SK-N-SH (cell line): Measurements from ENCODE around the gene TTC39C. TPM values are rescaled to one million over a fixed set of nuclear protein-coding genes. Genes with fewer than 3 reads are reported as not detected.

Experiments
- CTCF ChIA-PET: fragments of 300-600, 350-600 bp; formaldehyde crosslinking; extraction: SDS; loops from one replicate; lab custom pipeline; 2021; lab: Yijun Ruan, JAX
- POLR2A ChIA-PET: fragments of 350-600 bp; sonication (Branson Sonifier 250); formaldehyde crosslinking; extraction: SDS; loops from one replicate; lab custom pipeline; 2020; ENCODE audit warnings: antibody characterized with exemption, inconsistent platforms; lab: Yijun Ruan, JAX
- DNase-seq: peaks from one replicate; pipeline ENCODE4 v3.0.0; 2012
- H2AFZ ChIP-seq: fragments of 200-600 bp; sonication (generic); 2 replicates; pipeline ENCODE4 v1.8.1; 2016; ENCODE audit warnings: antibody characterized with exemption, mild to moderate bottlenecking, low read depth
- H3F3A ChIP-seq: fragments of 200-600 bp; sonication (generic); replicated peaks from 2 replicates; pipeline ENCODE3; 2016; ENCODE audit warnings: antibody characterized with exemption, mild to moderate bottlenecking; ENCODE audit not compliant: insufficient read depth
- H3K27ac ChIP-seq, 2 experiments: fragments of 200-500 bp in 1 of 2; fragments of 200-600 bp in 1 of 2; sonication (Bioruptor generic) in 1 of 2; sonication (generic), shearing (Covaris generic) in 1 of 2; 2 replicates each; pipeline versions ENCODE4 v1.5.1 to v1.6.1; 2014 to 2016; ENCODE audit warnings: low read depth in 2 of 2, inconsistent platforms in 1 of 2, low read length in 1 of 2, mild to moderate bottlenecking in 1 of 2, mixed read lengths in 1 of 2
- H3K27me3 ChIP-seq: fragments of 200-600 bp; sonication (generic), shearing (Covaris generic); 2 replicates; pipeline ENCODE4 v1.6.1; 2016; ENCODE audit warnings: mixed run types; ENCODE audit not compliant: insufficient read depth
- H3K36me3 ChIP-seq, 2 experiments: fragments of 200-500 bp in 1 of 2; fragments of 200-600 bp in 1 of 2; sonication (Bioruptor generic) in 1 of 2; sonication (generic) in 1 of 2; replicated peaks in 1 of 2; 2 replicates each; pipeline versions ENCODE3 to v1.5.1; 2014 to 2016; ENCODE audit warnings: low read length in 1 of 2, mild to moderate bottlenecking in 1 of 2; ENCODE audit not compliant: insufficient read depth in 2 of 2, control insufficient read depth in 1 of 2
- H3K4me1 ChIP-seq, 2 experiments: fragments of 200-500 bp in 1 of 2; fragments of 200-600 bp in 1 of 2; sonication (Bioruptor generic) in 1 of 2; sonication (generic), shearing (Covaris generic) in 1 of 2; 2 replicates each; pipeline versions ENCODE4 v1.5.1 to v1.6.1; 2014 to 2016; ENCODE audit warnings: low read depth in 1 of 2, low read length in 1 of 2, mixed run types in 1 of 2; ENCODE audit not compliant: insufficient read depth in 2 of 2, control insufficient read depth in 1 of 2
- H3K4me2 ChIP-seq: fragments of 200-600 bp; sonication (generic), shearing (Covaris generic); 2 replicates; pipeline ENCODE4 v1.6.1; 2017; ENCODE audit warnings: mixed run types
- H3K4me3 ChIP-seq, 2 experiments: fragments of 200-500 bp in 1 of 2; fragments of 200-600 bp in 1 of 2; sonication (Bioruptor generic) in 1 of 2; sonication (generic), shearing (Covaris generic) in 1 of 2; 2 replicates each; pipeline versions ENCODE4 v1.5.1 to v1.8.1; 2014 to 2016; ENCODE audit warnings: low read depth in 2 of 2, inconsistent platforms in 1 of 2, low read length in 1 of 2, mild to moderate bottlenecking in 1 of 2, mixed read lengths in 1 of 2, moderate library complexity in 1 of 2
- H3K79me2 ChIP-seq: fragments of 200-600 bp; sonication (generic); 2 replicates; pipeline ENCODE4 v1.8.1; 2017; ENCODE audit warnings: mild to moderate bottlenecking; ENCODE audit not compliant: insufficient read depth
- H3K9ac ChIP-seq: fragments of 200-600 bp; sonication (generic); 2 replicates; pipeline ENCODE4 v1.6.1; 2017; ENCODE audit warnings: mixed run types
- H3K9me2 ChIP-seq: fragments of 200-600 bp; sonication (generic); 2 replicates; pipeline ENCODE4 v1.6.1; 2017; ENCODE audit warnings: mixed run types
- H3K9me3 ChIP-seq: fragments of 200-600 bp; sonication (generic); 2 replicates; pipeline ENCODE4 v1.6.1; 2017; ENCODE audit warnings: mixed run types, mild to moderate bottlenecking, moderate library complexity
- H4K20me1 ChIP-seq: fragments of 200-600 bp; sonication (generic); 2 replicates; pipeline ENCODE4 v1.6.1; 2017; ENCODE audit warnings: mild to moderate bottlenecking, mixed run types; ENCODE audit not compliant: insufficient read depth
- EP300 ChIP-seq, 2 experiments: IDR thresholded peaks; 2 replicates each; pipeline versions ENCODE4 v1.4.0 to v1.6.1; 2012; ENCODE audit warnings: borderline replicate concordance in 1 of 2, low read depth in 1 of 2, low read length in 1 of 2
- EZH2phosphoT487 ChIP-seq: fragments of 200-600 bp; sonication (generic); IDR thresholded peaks from 2 replicates; pipeline ENCODE4 v1.6.1; 2017; ENCODE audit warnings: low read depth, mixed run types, mild to moderate bottlenecking, antibody characterized with exemption, moderate library complexity, borderline replicate concordance
- FOSL2 ChIP-seq: IDR thresholded peaks from 2 replicates; pipeline ENCODE4 v1.4.0; 2012; ENCODE audit warnings: low read depth, mild to moderate bottlenecking, moderate library complexity, borderline replicate concordance
- FOXJ3 ChIP-seq: sonication (generic); formaldehyde crosslinking; IDR thresholded peaks from 2 replicates; pipeline ENCODE4 v1.5.1; 2020; ENCODE audit warnings: mild to moderate bottlenecking, missing genetic modification reagents
- FOXM1 ChIP-seq: IDR thresholded peaks from 2 replicates; pipeline ENCODE4 v1.4.0; 2012; ENCODE audit warnings: low read depth, mild to moderate bottlenecking
- GABPA ChIP-seq: IDR thresholded peaks from 2 replicates; pipeline ENCODE4 v1.4.0; 2012; ENCODE audit warnings: low read depth, mild to moderate bottlenecking
- GATA2 ChIP-seq: sonication (generic); formaldehyde crosslinking; IDR thresholded peaks from 2 replicates; pipeline ENCODE4 v1.5.0; 2020; ENCODE audit warnings: mild to moderate bottlenecking, missing genetic modification reagents
- IRF3 ChIP-seq: fragments of 150-350 bp; IDR thresholded peaks from 2 replicates; pipeline ENCODE4 v1.6.1; 2016; ENCODE audit warnings: mild to moderate bottlenecking, low read depth, low read length
- MXI1 ChIP-seq: IDR thresholded peaks from 2 replicates; pipeline ENCODE4 v1.6.1; 2012; ENCODE audit warnings: mild to moderate bottlenecking, low read depth, low read length, improper control_type of control experiment
- NFIC ChIP-seq: IDR thresholded peaks from 2 replicates; pipeline ENCODE4 v1.4.0; 2012; ENCODE audit warnings: borderline replicate concordance
- NRF1 ChIP-seq: IDR thresholded peaks from 2 replicates; pipeline ENCODE4 v1.6.1; 2012; ENCODE audit warnings: low read depth, mild to moderate bottlenecking, low read length
- POLR2AphosphoS5 ChIP-seq: IDR thresholded peaks from 2 replicates; pipeline ENCODE4 v1.6.1; 2012; ENCODE audit warnings: low read depth, low read length
- RFX5 ChIP-seq: IDR thresholded peaks from 2 replicates; pipeline ENCODE4 v1.6.1; 2012; ENCODE audit warnings: mild to moderate bottlenecking, improper control_type of control experiment, low read length
- RXRA ChIP-seq: IDR thresholded peaks from 2 replicates; pipeline ENCODE4 v1.4.0; 2012; ENCODE audit warnings: low read depth, mild to moderate bottlenecking, borderline replicate concordance
- SIN3A ChIP-seq: IDR thresholded peaks from 2 replicates; pipeline ENCODE4 v1.6.1; 2012; ENCODE audit warnings: low read depth, mild to moderate bottlenecking, low read length, moderate library complexity, borderline replicate concordance
- SMC3 ChIP-seq: IDR thresholded peaks from 2 replicates; pipeline ENCODE4 v1.6.1; 2012; ENCODE audit warnings: low read depth, low read length, improper control_type of control experiment
- TAF1 ChIP-seq: IDR thresholded peaks from 2 replicates; pipeline ENCODE4 v1.6.1; 2012; ENCODE audit warnings: low read depth, mild to moderate bottlenecking, low read length, moderate library complexity, borderline replicate concordance
- USF2 ChIP-seq: fragments of 150-350 bp; IDR thresholded peaks from 2 replicates; pipeline ENCODE4 v1.6.1; 2017; ENCODE audit warnings: antibody characterized with exemption, low read length, low read depth, borderline replicate concordance
- YY1 ChIP-seq: IDR thresholded peaks from 2 replicates; pipeline ENCODE4 v1.4.0; 2012; ENCODE audit warnings: low read depth, mild to moderate bottlenecking
- WGBS: methylation state at CpG from one replicate; pipeline ENCODE4 v1.1.6; 2017; ENCODE audit warnings: low lambda C conversion rate; 5-methylcytosine and 5-hydroxymethylcytosine counted together
- polyA plus RNA-seq, 3 experiments: library from polyadenylated mRNA; depleted of rRNA; stranded (reverse); fragments of >200 nt; gene quantifications; 2 replicates each; pipeline ENCODE4 v1.2.3, GENCODE V29; 2012
- TF ChIP-seq, protein P1 (sequence below): fragments of 200-600 bp; sonication (generic); IDR thresholded peaks from 2 replicates; pipeline ENCODE4 v1.6.1; 2017; ENCODE audit warnings: antibody characterized with exemption, mild to moderate bottlenecking, moderate library complexity
- TF ChIP-seq, protein P2 (sequence below): IDR thresholded peaks from 2 replicates; pipeline ENCODE4 v1.4.0; 2012; ENCODE audit warnings: low read depth

Gene TTC39C
- polyA plus RNA-seq, 1 of the 3 experiments (the other 2 are of a cell fraction) = 8.6 TPM

- CTCF ChIA-PET = no interaction called here
- TF ChIP-seq TAF1 = no peak
- no peak for TF ChIP-seq GATA2
- no peak for TF ChIP-seq NRF1
- no peak for TF ChIP-seq RXRA
- no peak for TF ChIP-seq RFX5
- TF ChIP-seq EP300 (IDR thresholded peaks at IDR 0.05; ENCODE audit: borderline replicate concordance in 1 of 2, low read depth in 1 of 2, low read length in 1 of 2) = no peak
- no peak for TF ChIP-seq IRF3
- TF ChIP-seq FOXM1 = no peak
- no peak for TF ChIP-seq SIN3A
- TF ChIP-seq, protein P1, sequence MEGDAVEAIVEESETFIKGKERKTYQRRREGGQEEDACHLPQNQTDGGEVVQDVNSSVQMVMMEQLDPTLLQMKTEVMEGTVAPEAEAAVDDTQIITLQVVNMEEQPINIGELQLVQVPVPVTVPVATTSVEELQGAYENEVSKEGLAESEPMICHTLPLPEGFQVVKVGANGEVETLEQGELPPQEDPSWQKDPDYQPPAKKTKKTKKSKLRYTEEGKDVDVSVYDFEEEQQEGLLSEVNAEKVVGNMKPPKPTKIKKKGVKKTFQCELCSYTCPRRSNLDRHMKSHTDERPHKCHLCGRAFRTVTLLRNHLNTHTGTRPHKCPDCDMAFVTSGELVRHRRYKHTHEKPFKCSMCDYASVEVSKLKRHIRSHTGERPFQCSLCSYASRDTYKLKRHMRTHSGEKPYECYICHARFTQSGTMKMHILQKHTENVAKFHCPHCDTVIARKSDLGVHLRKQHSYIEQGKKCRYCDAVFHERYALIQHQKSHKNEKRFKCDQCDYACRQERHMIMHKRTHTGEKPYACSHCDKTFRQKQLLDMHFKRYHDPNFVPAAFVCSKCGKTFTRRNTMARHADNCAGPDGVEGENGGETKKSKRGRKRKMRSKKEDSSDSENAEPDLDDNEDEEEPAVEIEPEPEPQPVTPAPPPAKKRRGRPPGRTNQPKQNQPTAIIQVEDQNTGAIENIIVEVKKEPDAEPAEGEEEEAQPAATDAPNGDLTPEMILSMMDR = no peak
- TF ChIP-seq NFIC = no peak
- TF ChIP-seq, all 33 proteins: peak for 0
- 69% methylated on average over 4 of the region's 4 CpGs for WGBS
- Histone ChIP-seq H3K79me2 (peaks cover 31% of the 10 kb centered on the region; the same call in 1 of the 2 replicates), H3K9me3 (no peaks in the 10 kb centered on the region), H3K27ac (peak overlapping the region in 1 of 2 experiments; percentile 27; a peak in 2 of 4 replicates), H4K20me1 (peaks cover 3% of the 10 kb centered on the region; the same call in 1 of the 2 replicates), H3K9me2 (no peaks in the 10 kb centered on the region), H3F3A (peaks cover 21% of the 10 kb centered on the region), H3K4me2 (0 out of 2 replicates have a peak overlapping the region, but pooled peaks have one; percentile 1), H3K27me3 (no peaks in the 10 kb centered on the region), H3K4me1 (peaks cover 8 to 37% of the 10 kb centered on the region in 2 experiments), H3K4me3 (no peak overlapping the region), H3K36me3 (peaks cover 0 to 2% of the 10 kb centered on the region in 2 experiments), H2AFZ (no peak overlapping the region), H3K9ac (no peak overlapping the region)
- POLR2A ChIA-PET = no interaction called here
- DNase-seq = no peak
Measured at GRCh38 chr18:24053211-24053610, 38.7 kb downstream of the TTC39C start.

DNA sequence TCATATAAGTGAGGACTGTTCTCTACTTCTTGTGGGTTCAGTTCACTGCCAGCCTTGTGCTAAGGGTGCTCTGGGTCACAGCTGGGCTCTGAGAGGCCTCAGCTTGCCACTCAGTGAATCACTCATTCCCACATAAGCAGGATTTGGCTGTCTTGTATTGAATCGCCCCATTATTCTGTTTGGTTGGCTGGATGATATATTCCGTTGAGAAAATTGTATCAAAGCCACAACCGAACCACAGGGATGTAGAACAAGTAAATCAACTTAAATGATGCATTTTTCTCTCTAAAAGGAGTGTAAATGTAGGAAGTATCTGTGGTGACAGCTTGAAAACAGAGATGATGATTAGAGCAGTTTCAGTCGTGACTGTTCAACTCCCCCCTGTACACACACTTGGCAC is 39.6 kb downstream of the TTC39C start:
- H3K27me3 ChIP-seq = no peaks in the 10 kb centered on the region
- peaks cover 8 to 37% of the 10 kb centered on the region in 2 experiments for H3K4me1 ChIP-seq
- H3K4me3 ChIP-seq = no peak overlapping the region
- peaks cover 30% of the 10 kb centered on the region; the same call in 1 of the 2 replicates for H3K79me2 ChIP-seq
- H3K4me2 ChIP-seq = peak overlapping the region; percentile 7; the same call in 1 of the 2 replicates
- H3K9ac ChIP-seq = no peak overlapping the region
- H3F3A ChIP-seq = peaks cover 21% of the 10 kb centered on the region
- no peaks in the 10 kb centered on the region for H3K9me2 ChIP-seq
- ChIA-PET CTCF (no interaction called here), POLR2A (no interaction called here)
- H2AFZ ChIP-seq = no peak overlapping the region
- H3K9me3 ChIP-seq = no peaks in the 10 kb centered on the region
- no peak for DNase-seq
- peak overlapping the region in 1 of 2 experiments; percentile 27; a peak in 1 of 4 replicates for H3K27ac ChIP-seq
- H4K20me1 ChIP-seq = peaks cover 3% of the 10 kb centered on the region; the same call in 1 of the 2 replicates
- H3K36me3 ChIP-seq = no peaks in the 10 kb centered on the region
- WGBS = 68% methylated on average over 4 of the region's 4 CpGs
- TF ChIP-seq EP300 (IDR thresholded peaks at IDR 0.05; ENCODE audit: borderline replicate concordance in 1 of 2, low read depth in 1 of 2, low read length in 1 of 2) (peak in 1 of 2 experiments; percentile 38; a peak in 1 of 4 replicates), FOXM1 (no peak), SMC3 (no peak), FOXJ3 (CRISPR knock-in tag) (no peak), EZH2phosphoT487 (no peak), YY1 (no peak), RFX5 (no peak), SIN3A (no peak), USF2 (no peak), GABPA (no peak), RXRA (no peak), MXI1 (no peak), NRF1 (no peak), FOSL2 (0 out of 2 replicates have a peak, but pooled peaks have one; percentile 24), NFIC (no peak), GATA2 (no peak), POLR2AphosphoS5 (no peak)
- TF ChIP-seq, protein P2, sequence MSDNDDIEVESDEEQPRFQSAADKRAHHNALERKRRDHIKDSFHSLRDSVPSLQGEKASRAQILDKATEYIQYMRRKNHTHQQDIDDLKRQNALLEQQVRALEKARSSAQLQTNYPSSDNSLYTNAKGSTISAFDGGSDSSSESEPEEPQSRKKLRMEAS = no peak
